ENCODE data around the gene CABYR. TPM values are rescaled to one million over a fixed set of nuclear protein-coding genes. Genes with fewer than 3 reads are reported as not detected.
"Not testable (repeated sequence)": the region's sequence is repeated elsewhere in the genome, so short reads cannot be mapped to it uniquely, and the experiment has no call there.

The CABYR gene
- total RNA-seq, 4 donors from 2014 or later, result 1.3 to 3.3 (median 2.5) TPM

- Histone ChIP-seq H3K4me3 (no peak overlapping the region), H3K27me3 (no peaks in the 10 kb centered on the region), H3K36me3 (peaks cover 0 to 10% (median 3%) of the 10 kb centered on the region in 4 donors), H3K4me1 (peaks cover 0 to 18% (median 17%) of the 10 kb centered on the region in 4 donors), H3K27ac (replicated peaks in 1 of 4) (no peak overlapping the region), H3K9me3 (no peaks in the 10 kb centered on the region)
- WGBS, result 90% methylated on average over 3 of the region's 3 CpGs
- intact Hi-C loops (cut with DNase I), result no loop called here
- TF ChIP-seq CTCF (IDR thresholded peaks at IDR 0.05), result no peak
- DNase-seq (ENCODE audit: extremely low spot score), result no peak
These were observed 1.9 kb upstream of the CABYR start for GRCh38 chr18:24136967-24137373.

DNA sequence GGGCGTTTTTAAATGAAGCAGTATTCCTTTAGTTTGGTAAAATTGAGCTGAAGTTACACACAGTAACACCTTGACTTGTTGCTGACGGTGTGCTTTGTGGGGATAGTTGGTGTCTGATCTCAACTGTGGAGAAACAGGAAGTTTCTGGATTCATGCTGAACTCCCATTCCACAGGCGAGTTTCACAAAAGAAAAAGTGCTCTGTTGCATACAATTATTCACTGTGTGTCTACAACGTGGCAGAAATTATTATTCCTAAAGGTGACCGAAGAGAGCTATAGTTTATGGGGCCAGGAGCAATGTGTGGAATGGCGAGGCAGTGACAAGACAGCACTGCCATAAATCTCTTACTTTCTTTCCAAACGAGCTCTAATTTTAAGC is 463 bp upstream of the CABYR start:
- peak overlapping the region; percentile 58 to 75 (median 63) for H3K4me3 ChIP-seq
- intact Hi-C loops (cut with DNase I), result no loop called here
- no peak for DNase-seq (ENCODE audit: extremely low spot score)
- peak overlapping the region; percentile 48 to 68 (median 56) for H3K27ac ChIP-seq (replicated peaks in 1 of 4)
- TF ChIP-seq EP300 (IDR thresholded peaks at IDR 0.05), result no peak
- TF ChIP-seq CTCF (IDR thresholded peaks at IDR 0.05), result no peak
- TF ChIP-seq POLR2AphosphoS5 (IDR thresholded peaks at IDR 0.05), result no peak
- TF ChIP-seq POLR2A (IDR thresholded peaks at IDR 0.05; ENCODE audit: low read depth), result no peak
- no peaks in the 10 kb centered on the region for H3K36me3 ChIP-seq
- no peaks in the 10 kb centered on the region for H3K9me3 ChIP-seq
- H3K27me3 ChIP-seq, result no peaks in the 10 kb centered on the region
- peaks cover 0 to 18% (median 17%) of the 10 kb centered on the region in 4 donors for H3K4me1 ChIP-seq
- 36% methylated on average over 7 of the region's 7 CpGs for WGBS

DNA sequence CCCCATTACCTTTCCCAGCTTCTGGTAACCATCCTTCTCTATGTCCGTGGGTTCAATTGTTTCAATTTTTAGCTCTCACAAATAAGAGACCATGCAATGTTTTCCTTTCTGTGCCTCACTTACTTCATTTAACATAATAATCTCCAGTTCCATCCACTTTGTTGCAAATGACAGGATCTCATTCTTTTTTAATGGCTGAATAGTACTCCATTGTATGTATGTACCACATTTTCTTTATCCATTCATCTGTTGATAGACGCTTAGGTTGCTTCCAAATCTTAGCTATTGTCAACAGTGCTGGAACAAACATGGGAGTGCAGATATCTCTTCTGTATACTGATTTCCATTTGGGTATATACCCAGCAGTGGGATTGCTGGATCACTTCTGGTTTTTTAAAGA is 1.8 kb downstream of the CABYR start:
- no peaks in the 10 kb centered on the region for H3K27me3 ChIP-seq
- H3K27ac ChIP-seq (replicated peaks in 1 of 4), result no peak overlapping the region
- no peaks in the 10 kb centered on the region for H3K36me3 ChIP-seq
- WGBS, result 94% methylated on average over 2 of the region's 2 CpGs
- H3K4me3 ChIP-seq, result no peak overlapping the region
- TF ChIP-seq CTCF (IDR thresholded peaks at IDR 0.05), result no peak
- no peak for TF ChIP-seq POLR2AphosphoS5 (IDR thresholded peaks at IDR 0.05)
- TF ChIP-seq POLR2A (IDR thresholded peaks at IDR 0.05; ENCODE audit: low read depth), result no peak
- no peak for TF ChIP-seq EP300 (IDR thresholded peaks at IDR 0.05)
- H3K4me1 ChIP-seq, result peaks cover 0 to 18% (median 17%) of the 10 kb centered on the region in 4 donors
- DNase-seq (ENCODE audit: extremely low spot score), result no peak
- intact Hi-C loops (cut with DNase I), result no loop called here
- H3K9me3 ChIP-seq, result no peaks in the 10 kb centered on the region

DNA sequence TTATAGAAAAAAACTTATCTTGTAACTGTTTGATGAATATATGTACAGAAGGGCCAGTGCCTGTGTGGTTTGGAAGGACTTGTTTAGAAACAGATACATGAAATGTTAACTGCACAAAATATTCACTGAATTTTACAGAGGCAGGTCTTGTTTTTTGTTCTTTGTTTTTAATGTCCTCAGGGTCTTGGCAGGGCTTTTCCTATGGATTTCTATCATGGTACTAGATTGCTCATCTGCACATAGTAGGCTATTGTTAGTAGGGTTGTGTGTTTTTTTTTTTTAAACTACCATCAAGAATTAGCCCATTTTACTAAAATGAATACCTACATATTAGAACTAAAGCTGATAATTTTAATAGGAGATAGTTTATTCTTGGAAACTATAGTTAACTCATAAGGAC is 3.5 kb downstream of the CABYR start:
- no peaks in the 10 kb centered on the region for H3K36me3 ChIP-seq
- intact Hi-C loops (cut with DNase I), result no loop called here
- TF ChIP-seq CTCF (IDR thresholded peaks at IDR 0.05) (no peak), POLR2AphosphoS5 (IDR thresholded peaks at IDR 0.05) (no peak), EP300 (IDR thresholded peaks at IDR 0.05) (no peak), POLR2A (IDR thresholded peaks at IDR 0.05; ENCODE audit: low read depth) (no peak)
- no peak for DNase-seq (ENCODE audit: extremely low spot score)
- peaks cover 0 to 18% (median 17%) of the 10 kb centered on the region in 4 donors for H3K4me1 ChIP-seq
- H3K27me3 ChIP-seq, result no peaks in the 10 kb centered on the region
- H3K4me3 ChIP-seq, result no peak overlapping the region
- no peaks in the 10 kb centered on the region for H3K9me3 ChIP-seq
- no peak overlapping the region for H3K27ac ChIP-seq (replicated peaks in 1 of 4)

DNA sequence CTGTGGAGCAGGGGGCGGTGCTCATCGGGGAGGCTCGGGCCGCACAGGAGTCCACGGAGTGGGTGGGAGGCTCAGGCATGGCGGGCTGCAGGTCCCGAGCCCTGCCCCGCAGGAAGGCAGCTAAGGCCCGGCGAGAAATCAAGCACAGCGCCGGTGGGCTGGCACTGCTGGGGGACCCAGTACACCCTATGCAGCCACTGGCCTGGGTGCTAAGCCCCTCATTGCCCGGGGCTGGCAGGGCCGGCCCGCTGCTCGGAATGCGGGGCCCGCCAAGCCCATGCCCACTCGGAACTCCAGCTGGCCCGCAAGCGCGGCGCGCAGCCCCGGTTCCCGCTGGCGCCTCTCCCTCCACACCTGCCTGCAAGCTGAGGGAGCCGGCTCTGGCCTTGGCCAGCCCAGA is 10.7 kb downstream of the CABYR start:
- intact Hi-C loops (cut with DNase I); H3K4me3 ChIP-seq; H3K9me3 ChIP-seq; H3K27ac ChIP-seq (replicated peaks in 1 of 4); H3K4me1 ChIP-seq; DNase-seq (ENCODE audit: extremely low spot score); H3K27me3 ChIP-seq: not testable (repeated sequence)
- H3K36me3 ChIP-seq, result peaks cover 0 to 24% (median 10%) of the 10 kb centered on the region in 4 donors
- WGBS, result no CpG with 5 or more reads among the region's 28 CpGs
